Measurements from ENCODE around the gene DBN1. TPM values are rescaled to one million over a fixed set of nuclear protein-coding genes. Genes with fewer than 3 reads are reported as not detected.

Gene DBN1
- total and polyA plus RNA-seq, 9 of the 15 experiments (the other 6 are each of a cell fraction or from before 2014, with no cell fraction given): 0.25 to 87.2 (median 27.9) TPM

- TF ChIP-seq POLR2B (IDR thresholded peaks at IDR 0.05; ENCODE audit: low read depth, partially characterized antibody) (peak; percentile 83), NRF1 (conservative IDR thresholded peaks at IDR 0.05 in 1 of 2, IDR thresholded peaks at IDR 0.05 in 1 of 2) (peak; percentile 97 to 98), PHF8 (IDR thresholded peaks at IDR 0.05; ENCODE audit: borderline replicate concordance, low read length) (peak; percentile 84), ARHGAP35 (IDR thresholded peaks at IDR 0.05; ENCODE audit: partially characterized antibody) (no peak), GATA2 (CRISPR knock-in tag; IDR thresholded peaks at IDR 0.05) (peak; percentile 99), PML (IDR thresholded peaks at IDR 0.05; ENCODE audit: low read length) (peak; percentile 36), SRSF9 (IDR thresholded peaks at IDR 0.05; ENCODE audit: borderline replicate concordance, low read depth, low read length) (no peak), HDAC1 (IDR thresholded peaks at IDR 0.05) (peak in 1 of 2 experiments; percentile 96; a peak in 2 of 4 replicates), ZNF830 (CRISPR knock-in tag; IDR thresholded peaks at IDR 0.05) (peak; percentile 74; the same call in 1 of the 2 replicates), YY1 (IDR thresholded peaks at IDR 0.05; ENCODE audit: borderline replicate concordance in 1 of 3, control insufficient read depth in 1 of 3, extremely low read depth in 1 of 3, insufficient read depth in 3 of 3, insufficient read length in 1 of 3, insufficient replicate concordance in 2 of 3, low read depth in 1 of 3, low read length in 2 of 3) (peak in 2 of 3 experiments; percentile 56 to 81), MBD2 (IDR thresholded peaks at IDR 0.05; ENCODE audit: borderline replicate concordance, low read depth) (peak; percentile 78), GABPB1 (CRISPR knock-in tag; IDR thresholded peaks at IDR 0.05) (peak; percentile 88), PKNOX1 (IDR thresholded peaks at IDR 0.05) (peak; percentile 69), AFF4 (CRISPR knock-in tag; IDR thresholded peaks at IDR 0.05) (peak; percentile 61; the same call in 1 of the 2 replicates), CBX2 (IDR thresholded peaks at IDR 0.05; ENCODE audit: insufficient read depth, low read length, poor library complexity, severe bottlenecking) (no peak), SREBF1 (IDR thresholded peaks at IDR 0.05; ENCODE audit: borderline replicate concordance, low read depth, low read length) (0 out of 2 replicates have a peak, but pooled peaks have one; percentile 13), ETV5 (CRISPR knock-in tag; IDR thresholded peaks at IDR 0.05; ENCODE audit: low read depth) (peak; percentile 74; the same call in 1 of the 2 replicates), CHD1 (IDR thresholded peaks at IDR 0.05; ENCODE audit: low read length) (peak; percentile 59), CHCHD3 (CRISPR knock-in tag; IDR thresholded peaks at IDR 0.05) (peak; percentile 68; the same call in 1 of the 2 replicates), SMAD4 (CRISPR knock-in tag; conservative IDR thresholded peaks at IDR 0.05) (peak; percentile 59; the same call in 1 of the 2 replicates), SAP30 (IDR thresholded peaks at IDR 0.05; ENCODE audit: borderline replicate concordance, insufficient read depth, low read depth, low read length, poor library complexity, severe bottlenecking) (peak; percentile 73), ELF1 (tag; IDR thresholded peaks at IDR 0.05) (peak; percentile 77)
Measured at GRCh38 chr5:177516601-177517568, 43.5 kb upstream of the DBN1 start, which contains the start of gene DDX41 (continued).

All from K562 (cell line).